ENCODE results near the gene KIAA0753. TPM values are rescaled to one million over a fixed set of nuclear protein-coding genes. Genes with fewer than 3 reads are reported as not detected.

The KIAA0753 gene
- total and polyA plus RNA-seq, 9 of the 15 experiments (the other 6 are each of a cell fraction or from before 2014, with no cell fraction given) = 2.0 to 9.0 (median 6.9) TPM

DNA sequence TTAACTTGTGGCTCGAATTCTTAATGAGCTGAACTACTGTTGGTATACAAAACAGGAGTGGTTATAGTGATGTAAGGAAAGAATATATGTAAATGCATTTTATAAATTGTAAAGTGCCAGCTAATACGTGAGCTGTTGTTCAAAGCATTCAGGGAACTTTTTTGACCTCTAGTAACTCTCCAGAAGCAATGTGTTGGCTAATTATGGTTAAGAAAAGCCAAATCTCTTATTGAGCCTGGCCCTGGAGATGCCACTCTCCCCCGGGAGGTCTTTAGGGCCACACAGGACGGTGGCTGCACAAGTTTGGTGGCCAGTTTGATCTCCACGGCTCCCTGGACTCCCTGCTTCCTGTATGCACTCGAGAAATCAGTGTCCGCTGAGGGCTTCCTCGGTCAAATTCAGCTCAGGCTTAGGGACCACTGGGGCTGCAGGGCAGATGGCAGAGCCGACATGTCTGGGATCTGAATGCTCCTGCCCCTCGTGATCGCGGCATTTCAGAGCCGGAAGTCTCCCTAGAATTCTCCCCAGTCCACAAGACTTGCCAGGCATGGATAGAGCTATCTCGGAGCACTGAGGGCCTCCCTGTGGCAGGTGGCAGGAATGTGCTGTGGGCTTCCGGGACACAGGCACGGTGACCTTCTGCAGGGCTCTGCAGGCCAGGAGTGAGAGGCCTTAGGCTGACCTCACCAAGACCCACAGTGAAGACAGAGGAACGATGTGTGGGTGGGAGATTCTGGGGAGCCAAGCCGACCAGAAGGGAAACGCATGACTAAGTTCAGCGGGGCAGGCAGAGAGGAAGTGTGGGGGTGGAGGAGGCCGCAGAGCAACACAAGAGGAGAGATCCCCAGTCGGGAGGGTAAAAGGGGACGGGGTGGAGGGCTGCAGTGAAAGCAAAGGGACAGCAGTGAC, 65.6 kb downstream of the KIAA0753 start (continued):
- TF ChIP-seq, protein P1, sequence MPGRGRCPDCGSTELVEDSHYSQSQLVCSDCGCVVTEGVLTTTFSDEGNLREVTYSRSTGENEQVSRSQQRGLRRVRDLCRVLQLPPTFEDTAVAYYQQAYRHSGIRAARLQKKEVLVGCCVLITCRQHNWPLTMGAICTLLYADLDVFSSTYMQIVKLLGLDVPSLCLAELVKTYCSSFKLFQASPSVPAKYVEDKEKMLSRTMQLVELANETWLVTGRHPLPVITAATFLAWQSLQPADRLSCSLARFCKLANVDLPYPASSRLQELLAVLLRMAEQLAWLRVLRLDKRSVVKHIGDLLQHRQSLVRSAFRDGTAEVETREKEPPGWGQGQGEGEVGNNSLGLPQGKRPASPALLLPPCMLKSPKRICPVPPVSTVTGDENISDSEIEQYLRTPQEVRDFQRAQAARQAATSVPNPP (IDR thresholded peaks at IDR 0.05; ENCODE audit: borderline replicate concordance, insufficient read depth, insufficient read length) = no peak
- TF ChIP-seq DIDO1 (tag; IDR thresholded peaks at IDR 0.05; ENCODE audit: low read depth) (no peak), BHLHE40 (IDR thresholded peaks at IDR 0.05; ENCODE audit: low read length) (peak; percentile 27; the same call in 1 of the 2 replicates), FOXA1 (IDR thresholded peaks at IDR 0.05; ENCODE audit: borderline replicate concordance) (no peak), TOE1 (IDR thresholded peaks at IDR 0.05; ENCODE audit: borderline replicate concordance) (no peak), TOE1 (CRISPR knock-in tag; IDR thresholded peaks at IDR 0.05; ENCODE audit: borderline replicate concordance, low read depth) (no peak), ZBED1 (IDR thresholded peaks at IDR 0.05) (no peak), DDX20 (tag; IDR thresholded peaks at IDR 0.05; ENCODE audit: low read depth) (no peak), FOXJ3 (CRISPR knock-in tag; IDR thresholded peaks at IDR 0.05) (no peak), ZFP1 (CRISPR knock-in tag; IDR thresholded peaks at IDR 0.05) (no peak), RAD21 (CRISPR knock-in tag; conservative IDR thresholded peaks at IDR 0.05 in 1 of 2, IDR thresholded peaks at IDR 0.05 in 1 of 2) (peak in 1 of 2 experiments; percentile 15; a peak in 1 of 4 replicates), RFX1 (IDR thresholded peaks at IDR 0.05) (no peak), SMARCB1 (IDR thresholded peaks at IDR 0.05; ENCODE audit: insufficient read length, low read depth) (no peak), NONO (IDR thresholded peaks at IDR 0.05; ENCODE audit: low read depth in 2 of 2, low read length in 1 of 2) (no peak), CBFA2T3 (IDR thresholded peaks at IDR 0.05) (peak; percentile 23; the same call in 1 of the 2 replicates), PTBP1 (IDR thresholded peaks at IDR 0.05; ENCODE audit: low read depth, low read length) (no peak), CREM (IDR thresholded peaks at IDR 0.05; ENCODE audit: low read depth) (peak; percentile 38; the same call in 1 of the 2 replicates)
- TF ChIP-seq, protein P2, sequence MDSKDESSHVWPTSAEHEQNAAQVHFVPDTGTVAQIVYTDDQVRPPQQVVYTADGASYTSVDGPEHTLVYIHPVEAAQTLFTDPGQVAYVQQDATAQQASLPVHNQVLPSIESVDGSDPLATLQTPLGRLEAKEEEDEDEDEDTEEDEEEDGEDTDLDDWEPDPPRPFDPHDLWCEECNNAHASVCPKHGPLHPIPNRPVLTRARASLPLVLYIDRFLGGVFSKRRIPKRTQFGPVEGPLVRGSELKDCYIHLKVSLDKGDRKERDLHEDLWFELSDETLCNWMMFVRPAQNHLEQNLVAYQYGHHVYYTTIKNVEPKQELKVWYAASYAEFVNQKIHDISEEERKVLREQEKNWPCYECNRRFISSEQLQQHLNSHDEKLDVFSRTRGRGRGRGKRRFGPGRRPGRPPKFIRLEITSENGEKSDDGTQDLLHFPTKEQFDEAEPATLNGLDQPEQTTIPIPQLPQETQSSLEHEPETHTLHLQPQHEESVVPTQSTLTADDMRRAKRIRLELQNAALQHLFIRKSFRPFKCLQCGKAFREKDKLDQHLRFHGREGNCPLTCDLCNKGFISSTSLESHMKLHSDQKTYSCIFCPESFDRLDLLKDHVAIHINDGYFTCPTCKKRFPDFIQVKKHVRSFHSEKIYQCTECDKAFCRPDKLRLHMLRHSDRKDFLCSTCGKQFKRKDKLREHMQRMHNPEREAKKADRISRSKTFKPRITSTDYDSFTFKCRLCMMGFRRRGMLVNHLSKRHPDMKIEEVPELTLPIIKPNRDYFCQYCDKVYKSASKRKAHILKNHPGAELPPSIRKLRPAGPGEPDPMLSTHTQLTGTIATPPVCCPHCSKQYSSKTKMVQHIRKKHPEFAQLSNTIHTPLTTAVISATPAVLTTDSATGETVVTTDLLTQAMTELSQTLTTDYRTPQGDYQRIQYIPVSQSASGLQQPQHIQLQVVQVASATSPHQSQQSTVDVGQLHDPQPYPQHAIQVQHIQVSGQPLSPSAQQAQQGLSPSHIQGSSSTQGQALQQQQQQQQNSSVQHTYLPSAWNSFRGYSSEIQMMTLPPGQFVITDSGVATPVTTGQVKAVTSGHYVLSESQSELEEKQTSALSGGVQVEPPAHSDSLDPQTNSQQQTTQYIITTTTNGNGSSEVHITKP (IDR thresholded peaks at IDR 0.05; ENCODE audit: partially characterized antibody) = no peak
- TF ChIP-seq, protein P3, sequence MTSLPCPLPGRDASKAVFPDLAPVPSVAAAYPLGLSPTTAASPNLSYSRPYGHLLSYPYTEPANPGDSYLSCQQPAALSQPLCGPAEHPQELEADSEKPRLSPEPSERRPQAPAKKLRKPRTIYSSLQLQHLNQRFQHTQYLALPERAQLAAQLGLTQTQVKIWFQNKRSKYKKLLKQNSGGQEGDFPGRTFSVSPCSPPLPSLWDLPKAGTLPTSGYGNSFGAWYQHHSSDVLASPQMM (CRISPR knock-in tag; IDR thresholded peaks at IDR 0.05) = no peak
- TF ChIP-seq, protein P4, sequence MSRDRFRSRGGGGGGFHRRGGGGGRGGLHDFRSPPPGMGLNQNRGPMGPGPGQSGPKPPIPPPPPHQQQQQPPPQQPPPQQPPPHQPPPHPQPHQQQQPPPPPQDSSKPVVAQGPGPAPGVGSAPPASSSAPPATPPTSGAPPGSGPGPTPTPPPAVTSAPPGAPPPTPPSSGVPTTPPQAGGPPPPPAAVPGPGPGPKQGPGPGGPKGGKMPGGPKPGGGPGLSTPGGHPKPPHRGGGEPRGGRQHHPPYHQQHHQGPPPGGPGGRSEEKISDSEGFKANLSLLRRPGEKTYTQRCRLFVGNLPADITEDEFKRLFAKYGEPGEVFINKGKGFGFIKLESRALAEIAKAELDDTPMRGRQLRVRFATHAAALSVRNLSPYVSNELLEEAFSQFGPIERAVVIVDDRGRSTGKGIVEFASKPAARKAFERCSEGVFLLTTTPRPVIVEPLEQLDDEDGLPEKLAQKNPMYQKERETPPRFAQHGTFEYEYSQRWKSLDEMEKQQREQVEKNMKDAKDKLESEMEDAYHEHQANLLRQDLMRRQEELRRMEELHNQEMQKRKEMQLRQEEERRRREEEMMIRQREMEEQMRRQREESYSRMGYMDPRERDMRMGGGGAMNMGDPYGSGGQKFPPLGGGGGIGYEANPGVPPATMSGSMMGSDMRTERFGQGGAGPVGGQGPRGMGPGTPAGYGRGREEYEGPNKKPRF (IDR thresholded peaks at IDR 0.05; ENCODE audit: low read depth, low read length) = no peak

Measured in K562 (cell line).